HG02943 (cell line): Measurements from ENCODE around the gene VOPP1.
"Not testable (repeated sequence)": the region's sequence is repeated elsewhere in the genome, so short reads cannot be mapped to it uniquely, and the experiment has no call there.

ENCODE experiments used
- ATAC-seq: cut with Tn5 transposase; IDR thresholded peaks from one replicate; pipeline ENCODE4 v1.9.1; 2021; ENCODE audit warnings: mild to moderate bottlenecking, low read depth, moderate library complexity; ENCODE audit not compliant: unreplicated experiment

VOPP1 gene

GRCh38 chr7:55474944-55475854 lies 97.1 kb downstream of the VOPP1 start:
- no peak for ATAC-seq

GRCh38 chr7:55473932-55474331 lies 98.4 kb downstream of the VOPP1 start:
- ATAC-seq: no peak

GRCh38 chr7:55472928-55473725 lies 99.2 kb downstream of the VOPP1 start:
- no peak for ATAC-seq

- ATAC-seq: not testable (repeated sequence)
Measured at GRCh38 chr7:55472406-55472805, 99.9 kb downstream of the VOPP1 start.

DNA sequence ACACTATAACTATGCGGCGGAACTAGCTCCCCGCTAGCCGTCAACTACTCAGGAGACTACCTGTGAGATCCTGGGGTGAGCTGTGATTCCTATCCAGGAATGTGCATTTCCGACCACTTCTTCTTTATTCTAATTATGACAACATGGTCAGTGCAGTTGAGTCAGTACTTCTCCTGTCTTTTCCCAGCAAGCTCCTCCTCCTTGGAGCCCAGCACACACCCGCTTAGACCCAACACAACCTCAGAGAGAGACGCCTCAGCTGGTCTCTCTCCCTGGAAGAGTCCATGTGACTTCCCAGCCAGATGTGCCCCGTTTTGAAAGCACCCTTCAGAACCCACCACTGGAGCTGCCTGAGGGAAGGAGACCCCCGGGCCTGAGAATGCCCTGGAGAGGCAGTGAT lies 100.7 kb downstream of the VOPP1 start:
- not testable (repeated sequence) for ATAC-seq

DNA sequence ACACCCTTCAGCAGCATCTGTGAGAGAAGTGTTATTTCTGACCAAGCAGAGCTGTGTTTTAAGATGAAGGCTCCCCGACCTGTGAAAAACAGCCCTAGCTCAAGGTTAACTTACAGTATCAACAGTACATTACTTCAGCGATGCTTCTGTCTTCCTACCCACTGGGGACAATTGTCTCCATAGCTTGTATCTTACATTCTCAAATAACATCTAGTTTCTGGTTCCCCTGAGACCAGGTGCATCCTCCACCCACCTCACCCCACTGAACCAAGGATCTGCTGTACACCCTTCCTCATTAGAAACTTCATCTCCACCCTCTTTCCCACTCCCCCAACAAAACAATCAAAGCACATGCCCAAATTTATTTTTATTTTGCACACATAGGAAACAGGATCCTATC lies 102.0 kb downstream of the VOPP1 start:
- no peak for ATAC-seq

DNA sequence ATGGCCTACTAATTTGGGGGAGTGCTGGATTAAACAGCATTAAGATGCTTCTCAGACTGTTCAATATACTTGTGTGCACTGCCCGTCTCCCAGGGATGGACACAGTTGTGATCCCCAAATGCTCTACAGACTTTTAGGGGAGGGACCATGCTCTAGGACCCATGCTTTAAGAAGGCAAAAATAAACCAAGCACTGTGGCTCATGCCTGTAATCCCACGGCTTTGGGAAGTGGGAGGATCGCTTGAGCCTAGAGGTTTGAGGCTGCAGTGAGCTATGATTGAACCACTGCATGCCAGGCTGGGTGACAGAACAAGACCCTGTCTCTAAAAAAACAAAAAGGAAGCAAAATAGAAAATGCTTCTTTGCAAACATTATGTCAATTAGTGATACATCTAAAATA lies 102.6 kb downstream of the VOPP1 start:
- no peak for ATAC-seq

- no peak for ATAC-seq
Measured at GRCh38 chr7:55469271-55469681, 103.0 kb downstream of the VOPP1 start.

- ATAC-seq: no peak
Measured at GRCh38 chr7:55468495-55468894, 103.8 kb downstream of the VOPP1 start.

DNA sequence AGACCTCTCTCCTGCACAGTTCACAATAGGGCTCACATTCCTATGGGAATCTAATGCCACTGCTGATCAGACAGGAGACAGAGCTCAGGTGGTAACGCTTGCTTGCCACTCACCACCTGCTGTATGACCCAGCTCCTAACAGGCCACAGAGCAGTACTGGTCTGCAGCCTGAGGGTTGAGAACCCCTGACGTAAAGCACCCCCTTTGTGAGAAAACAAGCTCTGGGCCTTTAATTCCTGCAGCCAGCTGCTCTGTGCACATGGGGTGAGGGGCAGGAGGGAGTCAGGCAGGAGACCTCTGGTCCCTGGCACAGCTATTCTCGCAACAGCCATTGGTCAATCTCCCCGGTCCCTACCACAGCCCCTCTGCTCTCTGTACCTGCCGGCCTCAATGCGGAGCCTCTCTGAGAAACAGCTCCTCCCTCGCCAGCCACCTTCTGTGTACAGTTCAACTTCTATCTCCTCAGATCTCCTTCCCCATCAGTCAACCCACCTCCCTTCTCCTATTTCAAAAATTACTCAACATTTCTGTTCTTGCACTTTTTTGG lies 105.2 kb downstream of the VOPP1 start:
- no peak for ATAC-seq

DNA sequence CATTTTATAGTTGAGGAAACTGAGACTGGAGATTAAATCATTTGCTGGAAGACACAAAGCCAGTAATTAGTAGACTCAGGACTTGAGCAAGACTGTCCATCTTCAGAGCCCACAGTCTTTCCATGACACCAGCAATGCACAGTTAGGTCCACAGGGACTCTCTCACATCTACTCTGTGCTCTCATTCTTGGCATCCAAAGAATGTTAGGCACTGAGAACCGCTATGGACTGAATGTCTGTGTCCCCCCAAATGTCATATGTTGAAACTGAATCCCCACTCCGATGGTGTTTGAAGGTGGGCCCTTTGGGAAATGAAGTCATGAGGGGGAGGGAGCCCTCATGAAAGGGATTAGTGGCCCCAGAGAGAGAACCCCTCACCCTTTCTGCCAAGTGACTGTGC lies 106.6 kb downstream of the VOPP1 start:
- no peak for ATAC-seq

DNA sequence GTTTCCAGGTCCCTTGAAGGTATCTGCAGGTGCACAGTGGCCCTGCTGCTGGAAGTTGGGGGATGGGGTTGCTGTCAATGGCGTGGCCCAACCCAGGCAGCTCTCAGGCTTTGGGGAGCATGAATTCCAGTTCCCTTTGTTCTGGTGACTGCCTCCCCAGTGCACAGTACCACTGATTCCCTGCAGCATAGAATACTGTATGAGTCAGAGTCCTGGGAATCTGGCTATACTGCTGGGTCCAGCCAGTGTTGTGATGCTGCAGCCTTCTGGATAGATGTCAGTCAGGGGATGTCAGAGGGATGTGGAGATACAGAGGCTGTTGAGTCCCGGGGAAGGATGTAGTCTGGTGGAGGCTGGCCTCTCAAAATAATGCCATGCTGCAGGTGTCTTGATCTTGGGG lies 107.9 kb downstream of the VOPP1 start:
- ATAC-seq: no peak

GRCh38 chr7:55463686-55464262 lies 108.5 kb downstream of the VOPP1 start:
- no peak for ATAC-seq

DNA sequence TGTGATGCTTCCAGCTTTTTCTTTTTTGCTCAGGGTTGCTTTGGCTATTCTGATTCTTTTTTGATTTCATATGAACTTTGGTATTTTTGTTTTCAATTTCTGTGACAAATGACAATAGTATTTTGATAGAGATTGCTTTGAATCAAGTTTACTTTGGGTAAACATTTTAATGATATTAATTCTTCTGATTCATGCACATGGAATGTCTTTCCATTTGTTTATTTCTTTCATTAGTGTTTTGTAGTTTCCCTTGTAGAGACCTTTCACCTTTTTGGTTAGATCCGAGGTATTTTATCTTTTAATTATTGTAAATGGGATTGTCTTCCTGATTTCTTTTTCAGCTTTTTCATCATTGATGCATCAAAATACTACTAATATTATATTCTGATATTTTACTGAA lies 114.0 kb downstream of the VOPP1 start:
- no peak for ATAC-seq

- ATAC-seq: no peak
Measured at GRCh38 chr7:55457801-55458200, 114.5 kb downstream of the VOPP1 start.

DNA sequence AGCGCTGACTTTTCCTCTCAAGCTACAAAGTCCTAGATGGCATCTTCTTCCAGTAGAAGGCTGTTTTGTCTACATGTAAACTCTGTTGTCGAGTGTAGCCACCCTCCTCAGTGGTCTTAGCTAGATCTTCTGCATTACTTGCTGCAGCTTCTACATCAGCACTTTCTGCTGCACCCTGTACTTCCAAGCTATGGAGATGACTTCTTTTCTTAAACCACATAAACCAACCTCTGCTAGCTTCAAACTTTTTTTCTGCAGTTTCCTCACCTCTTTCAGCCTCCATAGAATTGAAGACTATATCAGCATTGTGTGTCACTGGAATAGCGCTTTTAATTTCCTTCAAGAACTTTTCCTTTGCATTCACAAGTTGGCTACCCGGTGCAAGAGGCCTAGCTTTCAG lies 119.3 kb downstream of the VOPP1 start:
- ATAC-seq: no peak

DNA sequence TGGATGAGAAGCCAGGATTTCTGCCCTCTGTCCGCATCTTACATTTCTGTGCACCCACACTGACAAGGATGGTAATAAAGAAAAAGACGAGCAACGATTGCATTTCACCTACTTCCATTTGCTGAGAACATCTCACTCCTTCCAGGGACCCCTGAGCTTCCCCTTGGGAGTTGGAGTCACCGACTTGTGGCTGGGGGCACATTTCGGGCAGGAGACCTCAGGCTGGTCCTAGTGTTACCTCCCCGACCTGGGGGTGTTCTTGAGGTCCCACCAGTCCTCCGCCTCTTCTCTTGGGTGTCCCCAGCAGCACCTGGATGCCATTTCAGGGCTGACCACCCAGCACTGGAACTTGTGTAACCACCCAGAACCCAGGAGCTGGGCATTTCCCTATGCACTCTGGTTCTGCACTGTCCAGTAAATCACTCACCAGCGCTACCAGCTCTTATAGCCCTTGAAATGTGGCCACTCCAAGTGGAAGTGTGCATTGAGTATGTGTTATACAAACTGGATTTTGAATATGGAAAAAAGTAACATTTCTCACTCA lies 122.2 kb downstream of the VOPP1 start:
- no peak for ATAC-seq

DNA sequence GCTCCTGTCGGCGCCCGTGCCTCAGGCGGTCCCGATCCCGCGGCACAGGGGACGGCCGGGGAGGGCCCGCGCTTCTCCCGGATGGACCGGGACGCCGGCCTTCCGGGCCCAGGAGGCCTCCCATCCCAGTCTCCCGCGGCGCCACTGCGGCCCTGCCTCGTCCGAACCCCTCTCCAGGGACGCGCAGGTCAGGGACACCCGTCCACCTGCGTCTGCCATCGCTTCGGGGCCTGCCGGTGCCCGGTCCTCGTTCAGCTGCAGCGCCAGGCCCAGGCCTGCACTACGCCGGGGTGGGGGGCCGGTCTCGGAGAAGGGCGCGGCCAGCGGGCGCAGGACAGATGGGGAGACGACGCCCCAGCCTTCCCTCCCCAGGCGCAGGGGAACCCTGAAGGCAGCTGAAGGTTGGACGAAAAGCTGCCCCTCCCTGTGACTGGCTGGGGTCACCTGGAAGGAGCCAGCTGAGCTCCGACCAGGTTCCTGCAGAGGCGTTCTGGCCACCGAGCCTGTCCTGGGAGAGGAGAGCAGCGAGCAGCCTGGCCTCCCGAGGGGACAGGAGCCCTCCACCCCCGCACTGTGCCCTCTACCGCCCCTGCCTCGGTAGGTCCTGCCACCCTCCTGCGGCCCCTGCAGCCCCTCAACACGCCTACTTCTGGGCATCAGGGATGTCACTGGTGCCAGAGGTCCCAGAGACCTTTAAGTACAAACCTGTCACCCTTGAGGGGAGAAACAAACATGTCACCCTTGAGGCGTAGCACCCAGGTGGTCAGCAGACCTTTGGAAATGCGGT lies 122.9 kb downstream of the VOPP1 start:
- no peak for ATAC-seq

GRCh38 chr7:55448526-55448925 lies 123.8 kb downstream of the VOPP1 start:
- no peak for ATAC-seq

GRCh38 chr7:55444786-55445185 lies 127.5 kb downstream of the VOPP1 start:
- no peak for ATAC-seq
